ENCODE results near the gene MAK.

DNA sequence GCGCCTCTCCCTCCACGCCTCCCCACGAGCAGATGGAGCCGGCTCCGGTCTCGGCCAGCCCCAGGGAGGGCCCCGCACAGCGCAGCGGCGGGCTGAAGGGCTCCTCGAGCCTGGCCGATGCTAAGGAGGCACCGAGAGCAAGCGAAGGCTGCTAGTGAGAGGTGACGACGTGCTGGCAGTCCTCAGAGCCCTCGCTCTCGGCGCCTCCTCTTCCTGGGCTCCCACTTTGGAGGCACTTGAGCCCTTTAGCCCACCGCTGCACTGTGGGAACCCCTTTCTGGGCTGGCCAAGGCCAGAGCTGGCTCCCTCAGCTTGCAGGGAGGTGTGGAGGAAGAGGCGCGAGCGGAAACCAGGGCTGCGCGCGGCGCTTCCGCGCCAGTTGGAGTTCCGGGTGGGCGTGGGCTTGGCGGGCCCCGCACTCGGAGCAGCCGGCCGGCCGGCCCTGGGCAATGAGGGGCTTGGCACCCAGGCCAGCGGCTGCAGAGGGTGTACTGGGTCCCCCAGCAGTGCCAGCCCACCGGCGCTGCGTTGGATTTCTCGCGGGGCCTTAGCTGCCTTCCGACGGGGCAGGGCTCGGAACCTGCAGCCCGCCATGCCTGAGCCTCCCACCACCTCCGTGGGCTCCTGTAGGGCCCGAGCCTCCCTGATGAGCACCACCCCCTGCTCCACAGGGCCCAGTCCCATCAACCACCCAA lies 117.9 kb downstream of the MAK start:
- TF ChIP-seq, protein P1, sequence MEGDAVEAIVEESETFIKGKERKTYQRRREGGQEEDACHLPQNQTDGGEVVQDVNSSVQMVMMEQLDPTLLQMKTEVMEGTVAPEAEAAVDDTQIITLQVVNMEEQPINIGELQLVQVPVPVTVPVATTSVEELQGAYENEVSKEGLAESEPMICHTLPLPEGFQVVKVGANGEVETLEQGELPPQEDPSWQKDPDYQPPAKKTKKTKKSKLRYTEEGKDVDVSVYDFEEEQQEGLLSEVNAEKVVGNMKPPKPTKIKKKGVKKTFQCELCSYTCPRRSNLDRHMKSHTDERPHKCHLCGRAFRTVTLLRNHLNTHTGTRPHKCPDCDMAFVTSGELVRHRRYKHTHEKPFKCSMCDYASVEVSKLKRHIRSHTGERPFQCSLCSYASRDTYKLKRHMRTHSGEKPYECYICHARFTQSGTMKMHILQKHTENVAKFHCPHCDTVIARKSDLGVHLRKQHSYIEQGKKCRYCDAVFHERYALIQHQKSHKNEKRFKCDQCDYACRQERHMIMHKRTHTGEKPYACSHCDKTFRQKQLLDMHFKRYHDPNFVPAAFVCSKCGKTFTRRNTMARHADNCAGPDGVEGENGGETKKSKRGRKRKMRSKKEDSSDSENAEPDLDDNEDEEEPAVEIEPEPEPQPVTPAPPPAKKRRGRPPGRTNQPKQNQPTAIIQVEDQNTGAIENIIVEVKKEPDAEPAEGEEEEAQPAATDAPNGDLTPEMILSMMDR (IDR thresholded peaks at IDR 0.05; ENCODE audit: low read depth, low read length, missing input control), result no peak
- TF ChIP-seq GABPA (IDR thresholded peaks at IDR 0.05 in 1 of 2, conservative IDR thresholded peaks at IDR 0.05 in 1 of 2) (peak in 1 of 2 donors; percentile 57), HNF4G (IDR thresholded peaks at IDR 0.05) (no peak)
- TF ChIP-seq, protein P2, sequence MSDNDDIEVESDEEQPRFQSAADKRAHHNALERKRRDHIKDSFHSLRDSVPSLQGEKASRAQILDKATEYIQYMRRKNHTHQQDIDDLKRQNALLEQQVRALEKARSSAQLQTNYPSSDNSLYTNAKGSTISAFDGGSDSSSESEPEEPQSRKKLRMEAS (IDR thresholded peaks at IDR 0.05), result no peak

Data from liver (tissue), 3 donors.